K562 (cell line): Measurements from ENCODE around the gene SLC3A2. TPM values are rescaled to one million over a fixed set of nuclear protein-coding genes. Genes with fewer than 3 reads are reported as not detected.

Experiments
- ATF1 ChIP-seq, 2 experiments: fragments of 450-650 bp in 1 of 2; IDR thresholded peaks; 2 replicates each; pipeline ENCODE4 v1.6.1; 2016; ENCODE audit warnings: missing compliant biosample characterization in 1 of 2, missing genetic modification characterization in 1 of 2
- BRCA1 ChIP-seq, 2 experiments: fragments of 450-650 bp in 1 of 2; sonication (generic) in 1 of 2; formaldehyde crosslinking in 1 of 2; IDR thresholded peaks; 2 replicates each; pipeline versions ENCODE4 v1.5.0 to v1.6.1; 2017 to 2020; ENCODE audit warnings: mild to moderate bottlenecking in 1 of 2, missing genetic modification reagents in 1 of 2
- CREM ChIP-seq: IDR thresholded peaks from 2 replicates; pipeline ENCODE4 v1.6.1; 2014; ENCODE audit warnings: antibody characterized with exemption, low read depth
- DPF2 ChIP-seq: fragments of 450-650 bp; IDR thresholded peaks from 2 replicates; pipeline ENCODE4 v1.6.1; 2016
- E2F5 ChIP-seq: sonication (generic); formaldehyde crosslinking; IDR thresholded peaks from 2 replicates; pipeline ENCODE4 v1.8.0; 2022; ENCODE audit warnings: mild to moderate bottlenecking, missing genetic modification reagents
- GTF2F1 ChIP-seq: IDR thresholded peaks from 2 replicates; pipeline ENCODE4 v1.6.1; 2011; ENCODE audit warnings: low read depth, low read length, improper control_type of control experiment
- HBP1 ChIP-seq: fragments of 450-650 bp; formaldehyde crosslinking; IDR thresholded peaks from 2 replicates; pipeline ENCODE4 v1.4.0; 2022; ENCODE audit warnings: missing genetic modification characterization
- HNRNPLL ChIP-seq: fragments of 200-400 bp; formaldehyde crosslinking; IDR thresholded peaks from 2 replicates; pipeline ENCODE4 v1.6.1; 2017; ENCODE audit warnings: low read length, low read depth, mild to moderate bottlenecking; ENCODE audit not compliant: poor library complexity, severe bottlenecking
- LARP7 ChIP-seq: fragments of 450-650 bp; IDR thresholded peaks from 2 replicates; pipeline ENCODE4 v1.6.1; 2016
- NFXL1 ChIP-seq: fragments of 450-650 bp; formaldehyde crosslinking; IDR thresholded peaks from 2 replicates; pipeline ENCODE4 v1.4.0; 2021; ENCODE audit warnings: mild to moderate bottlenecking
- PTTG1 ChIP-seq: fragments of 450-650 bp; IDR thresholded peaks from 2 replicates; pipeline ENCODE4 v1.6.1; 2016; ENCODE audit warnings: low read depth, mild to moderate bottlenecking, missing genetic modification characterization, missing compliant biosample characterization
- RNF2 ChIP-seq: sonication (generic); IDR thresholded peaks from 2 replicates; pipeline ENCODE4 v1.6.1; 2016
- SIN3B ChIP-seq: fragments of 450-650 bp; IDR thresholded peaks from 2 replicates; pipeline ENCODE4 v1.6.1; 2017; ENCODE audit warnings: low read depth, mild to moderate bottlenecking, moderate library complexity
- SNIP1 ChIP-seq: fragments of 450-650 bp; IDR thresholded peaks from 2 replicates; pipeline ENCODE4 v1.7.1; 2017; ENCODE audit warnings: low read depth, mild to moderate bottlenecking
- SRSF9 ChIP-seq: fragments of 200-400 bp; formaldehyde crosslinking; IDR thresholded peaks from 2 replicates; pipeline ENCODE4 v1.6.1; 2017; ENCODE audit warnings: low read depth, low read length, borderline replicate concordance
- STAG1 ChIP-seq: sonication (generic); formaldehyde crosslinking; IDR thresholded peaks from 2 replicates; pipeline ENCODE4 v1.5.0; 2020; ENCODE audit warnings: missing genetic modification reagents, borderline replicate concordance
- TCF3 ChIP-seq: sonication (generic); formaldehyde crosslinking; IDR thresholded peaks from 2 replicates; pipeline ENCODE4 v1.4.0; 2020; ENCODE audit warnings: mild to moderate bottlenecking, missing genetic modification reagents
- TCF7 ChIP-seq: sonication (generic); IDR thresholded peaks from 2 replicates; pipeline ENCODE4 v1.6.1; 2016; ENCODE audit warnings: antibody characterized with exemption, borderline replicate concordance
- TCF7L2 ChIP-seq: fragments of 150-350 bp; IDR thresholded peaks from 2 replicates; pipeline ENCODE4 v1.6.1; 2016; ENCODE audit warnings: low read depth, mild to moderate bottlenecking, low read length, moderate library complexity
- ZBTB2 ChIP-seq: fragments of 450-650 bp; IDR thresholded peaks from 2 replicates; pipeline ENCODE4 v1.6.1; 2016; ENCODE audit warnings: antibody characterized with exemption
- ZNF395 ChIP-seq: fragments of 200-800 bp; sonication (Bioruptor generic); IDR thresholded peaks from 2 replicates; pipeline ENCODE4 v1.6.1; 2017; ENCODE audit warnings: missing genetic modification characterization, missing compliant biosample characterization
- ZNF431 ChIP-seq: sonication (generic); formaldehyde crosslinking; IDR thresholded peaks from 2 replicates; pipeline ENCODE4 v1.8.0; 2022; ENCODE audit warnings: mild to moderate bottlenecking, missing genetic modification reagents
- ZNF699 ChIP-seq: fragments of 250-450 bp; sonication (Bioruptor Pico); IDR thresholded peaks from 2 replicates; pipeline ENCODE4 v1.8.0; 2021; ENCODE audit warnings: mild to moderate bottlenecking, moderate library complexity; ENCODE audit not compliant: insufficient replicate concordance
- ZNF717 ChIP-seq: fragments of 250-450 bp; sonication (Bioruptor Pico); IDR thresholded peaks from 2 replicates; pipeline ENCODE4 v1.5.0; 2021
- ZNF76 ChIP-seq: fragments of 250-450 bp; sonication (Bioruptor Pico); IDR thresholded peaks from 2 replicates; pipeline ENCODE4 v1.4.0; 2020; ENCODE audit warnings: mild to moderate bottlenecking, moderate library complexity, borderline replicate concordance
- polyA plus RNA-seq, 8 experiments: library from polyadenylated mRNA; depleted of rRNA in 4 of 8; stranded (reverse) in 5 of 8; unstranded in 3 of 8; fragments of >200 nt; fragmentation: Nextera tagmentation in 2 of 8; fragmentation: Illumina TruSeq in 1 of 8; extraction: Ambion mirVana in 2 of 8; extraction: Trizol in 1 of 8; gene quantifications; 2 replicates each; pipeline versions ENCODE4 v1.2.1 to v1.2.3, GENCODE V29; 2011 to 2014; ENCODE audit warnings: inconsistent platforms in 1 of 8, missing spikeins in 1 of 8
- total RNA-seq, 7 experiments: library from RNA; depleted of rRNA in 6 of 7; stranded (reverse); fragments of >200 nt in 6 of 7; fragmentation: Illumina TruSeq in 2 of 7; extraction: Trizol in 2 of 7; gene quantifications; 2 replicates each; pipeline versions ENCODE4 v1.2.1 to v1.2.3, GENCODE V29; 2011 to 2021; ENCODE audit warnings: low replicate concordance in 1 of 7

SLC3A2 gene
- total and polyA plus RNA-seq, 9 of the 15 experiments (the other 6 are each of a cell fraction or from before 2014, with no cell fraction given): 20.0 to 296 (median 214) TPM

GRCh38 chr11:62855571-62856332 lies 24.9 kb upstream of the SLC3A2 start (continued):
- TF ChIP-seq ZNF395 (CRISPR knock-in tag) (peak; percentile 82), CREM (peak; percentile 90), TCF7L2 (0 out of 2 replicates have a peak, but pooled peaks have one; percentile 23), SNIP1 (no peak), BRCA1 (IDR thresholded peaks at IDR 0.05) (no peak), BRCA1 (CRISPR knock-in tag; IDR thresholded peaks at IDR 0.05) (no peak), TCF7 (peak; percentile 32; the same call in 1 of the 2 replicates), NFXL1 (no peak), ZNF76 (CRISPR knock-in tag) (no peak), ZNF699 (CRISPR knock-in tag) (no peak), HNRNPLL (peak; percentile 58), SIN3B (no peak; the same call in 1 of the 2 replicates), ZNF717 (peak; percentile 75; the same call in 1 of the 2 replicates), STAG1 (no peak), HBP1 (peak; percentile 98), DPF2 (peak; percentile 59; the same call in 1 of the 2 replicates), ZNF431 (CRISPR knock-in tag) (peak; percentile 86), SRSF9 (no peak), ATF1 (CRISPR knock-in tag; IDR thresholded peaks at IDR 0.05) (no peak), ATF1 (tag; IDR thresholded peaks at IDR 0.05) (peak; percentile 73), TCF3 (CRISPR knock-in tag) (peak; percentile 55), RNF2 (peak; percentile 93), LARP7 (peak; percentile 69; the same call in 1 of the 2 replicates), GTF2F1 (peak; percentile 97), E2F5 (CRISPR knock-in tag) (peak; percentile 23; the same call in 1 of the 2 replicates), ZBTB2 (peak; percentile 94), PTTG1 (tag) (no peak)
